ENCODE data around the gene CCNF.

Gene CCNF

GRCh38 chr16:2487517-2487842 lies 58.2 kb downstream of the CCNF start:
- no peak for DNase-seq (ENCODE audit: low spot score)

GRCh38 chr16:2487903-2488531 lies 58.8 kb downstream of the CCNF start:
- no peak for DNase-seq (ENCODE audit: low spot score)

GRCh38 chr16:2489581-2489980 lies 60.3 kb downstream of the CCNF start:
- no peak for DNase-seq (ENCODE audit: low spot score)

- no peak for DNase-seq (ENCODE audit: low spot score)
Measured at GRCh38 chr16:2490190-2491105, 61.2 kb downstream of the CCNF start.

GRCh38 chr16:2492292-2492691 lies 63.0 kb downstream of the CCNF start:
- no peak for DNase-seq (ENCODE audit: low spot score)

- no peak for DNase-seq (ENCODE audit: low spot score)
Measured at GRCh38 chr16:2493605-2494004, 64.4 kb downstream of the CCNF start.

GRCh38 chr16:2494616-2495015 lies 65.4 kb downstream of the CCNF start:
- no peak for DNase-seq (ENCODE audit: low spot score)

GRCh38 chr16:2495041-2495440 lies 65.8 kb downstream of the CCNF start:
- DNase-seq (ENCODE audit: low spot score), result no peak

- no peak for DNase-seq (ENCODE audit: low spot score)
Measured at GRCh38 chr16:2496223-2497115, 67.2 kb downstream of the CCNF start.

GRCh38 chr16:2497116-2497630 lies 67.9 kb downstream of the CCNF start:
- no peak for DNase-seq (ENCODE audit: low spot score)

GRCh38 chr16:2497695-2498484 lies 68.6 kb downstream of the CCNF start:
- no peak for DNase-seq (ENCODE audit: low spot score)

GRCh38 chr16:2498531-2499253 lies 69.4 kb downstream of the CCNF start:
- no peak for DNase-seq (ENCODE audit: low spot score)

- DNase-seq (ENCODE audit: low spot score), result no peak
Measured at GRCh38 chr16:2499454-2499853, 70.2 kb downstream of the CCNF start.

GRCh38 chr16:2499890-2500429 lies 70.7 kb downstream of the CCNF start:
- DNase-seq (ENCODE audit: low spot score), result no peak

- no peak for DNase-seq (ENCODE audit: low spot score)
Measured at GRCh38 chr16:2500430-2500917, 71.2 kb downstream of the CCNF start.

- DNase-seq (ENCODE audit: low spot score), result peak; percentile 75
Measured at GRCh38 chr16:2500918-2501750, 71.9 kb downstream of the CCNF start.

GRCh38 chr16:2501946-2502895 lies 73.0 kb downstream of the CCNF start:
- DNase-seq (ENCODE audit: low spot score), result no peak

- no peak for DNase-seq (ENCODE audit: low spot score)
Measured at GRCh38 chr16:2505695-2506094, 76.4 kb downstream of the CCNF start.

All from activated CD4-positive, alpha-beta T cell treated with anti-CD3 and anti-CD28 coated beads, Interleukin-2, Interleukin-4, amounts not matched to agents 100 ng/mL and 50 ng/mL, durations not matched to agents 16 hours and 8 hours (primary cell).